Measurements from ENCODE around the gene GNG7. TPM values are rescaled to one million over a fixed set of nuclear protein-coding genes. Genes with fewer than 3 reads are reported as not detected.

Gene GNG7
- total and polyA plus RNA-seq, 8 donors, result 4.0 to 8.8 (median 6.0) TPM

- ATAC-seq (no peak), FAIRE-seq (no peak), DNase-seq (peak in 1 of 6 donors; percentile 61)
- Histone ChIP-seq H3K9me3 (no peaks in the 10 kb centered on the region), H3K36me3 (no peaks in the 10 kb centered on the region), H3K27ac (peak overlapping the region in 1 of 4 donors; percentile 8), H3K27me3 (no peaks in the 10 kb centered on the region), H3K4me1 (no peaks in the 10 kb centered on the region), H3K4me3 (no peak overlapping the region)
- no peak for TF ChIP-seq CTCF (IDR thresholded peaks at IDR 0.05)
- intact Hi-C loops (cut with DNase I), result no loop called here
- 83 to 84% methylated on average over 21 of the region's 21 CpGs for WGBS, 2 donors
Observed at GRCh38 chr19:2550431-2551171, 151.9 kb downstream of the GNG7 start.

GRCh38 chr19:2549701-2550191 lies 152.7 kb downstream of the GNG7 start:
- ATAC-seq (peak in 3 of 4 donors; percentile 54 to 79 (median 65)), DNase-seq (peak in 2 of 6 donors; percentile 48 to 77), FAIRE-seq (no peak)
- peaks cover 0 to under 1% (median 0%) of the 10 kb centered on the region in 3 donors for H3K4me1 ChIP-seq
- peak overlapping the region in 2 of 4 donors; percentile 8 to 54 for H3K27ac ChIP-seq
- no peaks in the 10 kb centered on the region for H3K9me3 ChIP-seq
- no peaks in the 10 kb centered on the region for H3K27me3 ChIP-seq
- no peak for TF ChIP-seq CTCF (IDR thresholded peaks at IDR 0.05)
- no peaks in the 10 kb centered on the region for H3K36me3 ChIP-seq
- intact Hi-C loops (cut with DNase I), result no loop called here
- WGBS, 2 donors, result 86 to 93% methylated on average over 11 of the region's 11 CpGs
- H3K4me3 ChIP-seq, result no peak overlapping the region

GRCh38 chr19:2548966-2549365 lies 153.5 kb downstream of the GNG7 start:
- peaks cover 6 to 8% (median 7%) of the 10 kb centered on the region in 3 donors for H3K4me1 ChIP-seq
- H3K4me3 ChIP-seq, result no peak overlapping the region
- no peaks in the 10 kb centered on the region for H3K36me3 ChIP-seq
- DNase-seq, result peak in 1 of 6 donors; percentile 27
- TF ChIP-seq CTCF (IDR thresholded peaks at IDR 0.05), result no peak
- 92 to 95% methylated on average over 11 of the region's 11 CpGs for WGBS, 2 donors
- no peak for FAIRE-seq
- ATAC-seq, result no peak
- intact Hi-C loops (cut with DNase I), result no loop called here
- no peaks in the 10 kb centered on the region for H3K27me3 ChIP-seq
- H3K9me3 ChIP-seq, result no peaks in the 10 kb centered on the region
- H3K27ac ChIP-seq, result no peak overlapping the region

- intact Hi-C loops (cut with DNase I), result no loop called here
- ATAC-seq (no peak), DNase-seq (peak in 1 of 6 donors; percentile 49), FAIRE-seq (no peak)
- Histone ChIP-seq H3K4me3 (no peak overlapping the region), H3K27ac (no peak overlapping the region), H3K9me3 (no peaks in the 10 kb centered on the region), H3K4me1 (peaks cover 9 to 18% (median 17%) of the 10 kb centered on the region in 3 donors), H3K27me3 (no peaks in the 10 kb centered on the region), H3K36me3 (no peaks in the 10 kb centered on the region)
- TF ChIP-seq CTCF (IDR thresholded peaks at IDR 0.05), result no peak
- whole genome bisulfite sequencing, 2 donors, result 87 to 90% methylated on average over 9 of the region's 9 CpGs
Observed at GRCh38 chr19:2547721-2548120, 154.8 kb downstream of the GNG7 start.

Data from pancreas (tissue), 10 donors.